Astrocyte of the spinal cord (primary cell): ENCODE data around the gene RHEB.

Source experiments
- DNase-seq: peaks from one replicate; pipeline ENCODE4 v3.0.0; 2011; ENCODE audit warnings: low read depth, low spot score
- H3K4me3 ChIP-seq: 2 replicates; pipeline ENCODE4 v1.5.1; 2011; ENCODE audit warnings: low read depth, mild to moderate bottlenecking, low read length, moderate library complexity
- CTCF ChIP-seq: IDR thresholded peaks from 2 replicates; pipeline ENCODE4 v1.5.1; 2012; ENCODE audit warnings: low read depth, mild to moderate bottlenecking, low read length, inconsistent platforms
- in situ Hi-C: cut with HindIII; loops from 2 replicates; pipeline ENCODE4 v1.10.0; 2017; ENCODE audit warnings: low sequenced_read_pairs

Gene RHEB

GRCh38 chr7:151454305-151454704 lies 65.4 kb downstream of the RHEB start:
- no peak for TF ChIP-seq CTCF
- in situ Hi-C loops, result no loop called here
- DNase-seq, result no peak
- H3K4me3 ChIP-seq, result no peak overlapping the region

- in situ Hi-C loops, result no loop called here
These were observed 66.3 kb downstream of the RHEB start for GRCh38 chr7:151453326-151453791.

GRCh38 chr7:151452680-151453325 lies 66.9 kb downstream of the RHEB start:
- no peak for TF ChIP-seq CTCF
- H3K4me3 ChIP-seq, result no peak overlapping the region
- DNase-seq, result no peak
- in situ Hi-C loops, result no loop called here

More at GRCh38 chr7:151453326-151453791, 66.3 kb downstream of the RHEB start:
- TF ChIP-seq CTCF, result no peak
- no peak overlapping the region for H3K4me3 ChIP-seq
- no peak for DNase-seq

GRCh38 chr7:151451626-151452571 lies 67.8 kb downstream of the RHEB start:
- no peak for DNase-seq

GRCh38 chr7:151451156-151451555 lies 68.5 kb downstream of the RHEB start:
- no peak for TF ChIP-seq CTCF
- no peak overlapping the region for H3K4me3 ChIP-seq
- no peak for DNase-seq
- in situ Hi-C loops, result no loop called here

More at GRCh38 chr7:151451626-151452571, 67.8 kb downstream of the RHEB start:
- no peak for TF ChIP-seq CTCF
- no peak overlapping the region for H3K4me3 ChIP-seq
- in situ Hi-C loops, result no loop called here

- TF ChIP-seq CTCF, result no peak
- in situ Hi-C loops, result no loop called here
- H3K4me3 ChIP-seq, result no peak overlapping the region
These were observed 69.7 kb downstream of the RHEB start for GRCh38 chr7:151449990-151450389.

More at GRCh38 chr7:151449990-151450389, 69.7 kb downstream of the RHEB start:
- DNase-seq, result no peak
